ENCODE measurements around the gene SUCO. TPM values are rescaled to one million over a fixed set of nuclear protein-coding genes. Genes with fewer than 3 reads are reported as not detected.

SUCO gene
- total RNA-seq, 1 experiment from 2014 or later, result 37.7 TPM

- Histone ChIP-seq H3K18ac (ENCODE audit: insufficient read length, low read depth, low read length) (no peak overlapping the region), H3K27ac (ENCODE audit: insufficient read length, low read depth, low read length) (no peak overlapping the region), H2BK15ac (ENCODE audit: low read depth, low read length) (no peak overlapping the region), H3K14ac (ENCODE audit: insufficient read depth, low read length) (no peak overlapping the region), H3K4me1 (ENCODE audit: insufficient read depth, low read length) (no peaks in the 10 kb centered on the region), H3K27me3 (ENCODE audit: insufficient read depth, low read length) (no peaks in the 10 kb centered on the region), H2BK5ac (ENCODE audit: insufficient read length, low read length) (no peak overlapping the region), H3K9me3 (ENCODE audit: control insufficient read depth, low read depth, low read length) (no peaks in the 10 kb centered on the region), H4K8ac (replicated peaks; ENCODE audit: insufficient read length, low read depth, low read length) (no peak overlapping the region), H2BK120ac (ENCODE audit: low read depth, low read length, poor library complexity, severe bottlenecking) (no peak overlapping the region), H3K23ac (ENCODE audit: insufficient read length, low read depth, low read length) (no peak overlapping the region), H2AK5ac (ENCODE audit: insufficient read length, low read length) (no peak overlapping the region), H4K20me1 (ENCODE audit: control insufficient read depth, insufficient read depth, insufficient read length) (no peaks in the 10 kb centered on the region), H2BK12ac (ENCODE audit: insufficient read length, low read depth, low read length) (no peak overlapping the region), H2AFZ (ENCODE audit: low read length) (no peak overlapping the region), H3K4me2 (ENCODE audit: insufficient read depth, insufficient read length, low read length) (no peak overlapping the region), H3K9ac (ENCODE audit: extremely low read depth, insufficient read length, low read length) (no peak overlapping the region), H3K56ac (ENCODE audit: insufficient read length, low read depth, low read length) (no peak overlapping the region), H3K79me1 (ENCODE audit: insufficient read depth, low read depth, low read length, poor library complexity, severe bottlenecking) (no peaks in the 10 kb centered on the region), H3K4ac (ENCODE audit: low read depth, low read length) (no peak overlapping the region), H2BK20ac (ENCODE audit: low read depth, low read length, poor library complexity, severe bottlenecking) (no peak overlapping the region), H4K5ac (ENCODE audit: insufficient read length, low read depth, low read length) (no peak overlapping the region), H4K91ac (ENCODE audit: insufficient read length, low read depth, low read length) (no peak overlapping the region), H3T11ph (ENCODE audit: low read length) (no peak overlapping the region), H3K23me2 (ENCODE audit: insufficient read length, low read depth, low read length, poor library complexity, severe bottlenecking) (no peaks in the 10 kb centered on the region), H3K79me2 (ENCODE audit: insufficient read depth, low read length) (no peaks in the 10 kb centered on the region)
- TF ChIP-seq CTCF (conservative IDR thresholded peaks at IDR 0.05), result no peak
- Mint-ChIP-seq H3K4me1 (no peaks in the 10 kb centered on the region), H3K9me3 (no peaks in the 10 kb centered on the region), H3K4me3 (no peak overlapping the region), H3K36me3 (ENCODE audit: insufficient read depth in 1 of 3, low read depth in 3 of 3) (no peaks in the 10 kb centered on the region), H3K27ac (no peak overlapping the region), H3K27me3 (ENCODE audit: low read depth) (no peaks in the 10 kb centered on the region)
- no CpG with 5 or more reads among the region's 1 CpG for WGBS (ENCODE audit: extremely low coverage, insufficient read length, low lambda C conversion rate)
- DNase-seq, result no peak
Measured at GRCh38 chr1:172515927-172516326, 17.0 kb upstream of the SUCO start.

Data from H9 (cell line).